Muscle layer of duodenum (tissue), 2 donors: ENCODE results near the gene KRT16.
"Not testable (repeated sequence)": the region's sequence is repeated elsewhere in the genome, so short reads cannot be mapped to it uniquely, and the experiment has no call there.

Experiments used
- H3K27ac ChIP-seq: one replicate; pipeline ENCODE4 v1.7.0; 2013; ENCODE audit warnings: mild to moderate bottlenecking, low read length
- H3K27me3 ChIP-seq: one replicate; pipeline ENCODE4 v1.7.0; 2013; ENCODE audit warnings: low read depth, mild to moderate bottlenecking, control low read depth, low read length
- H3K36me3 ChIP-seq, 2 donors: one replicate each; pipeline ENCODE4 v1.7.0; 2013; ENCODE audit warnings: low read length in 2 of 2, control low read depth in 1 of 2, mild to moderate bottlenecking in 1 of 2; ENCODE audit not compliant: insufficient read depth in 2 of 2, control insufficient read depth in 1 of 2
- H3K4me1 ChIP-seq, 2 donors: one replicate each; pipeline ENCODE4 v1.7.0; 2013; ENCODE audit warnings: low read length in 2 of 2, mild to moderate bottlenecking in 2 of 2, control low read depth in 1 of 2, moderate library complexity in 1 of 2; ENCODE audit not compliant: insufficient read depth in 2 of 2, control insufficient read depth in 1 of 2
- H3K4me3 ChIP-seq, 2 donors: one replicate each; pipeline ENCODE4 v1.7.0; 2013; ENCODE audit warnings: low read length in 2 of 2, low read depth in 1 of 2, mild to moderate bottlenecking in 1 of 2
- H3K9me3 ChIP-seq, 2 donors: one replicate each; pipeline ENCODE4 v1.7.0; 2013; ENCODE audit warnings: low read length in 2 of 2, control low read depth in 1 of 2, mild to moderate bottlenecking in 1 of 2; ENCODE audit not compliant: control insufficient read depth in 1 of 2
- donor health status: healthy.

The KRT16 gene

GRCh38 chr17:41584331-41584927 lies 28.1 kb downstream of the KRT16 start:
- not testable (repeated sequence) for H3K36me3 ChIP-seq, H3K4me3 ChIP-seq, H3K9me3 ChIP-seq, H3K27me3 ChIP-seq, H3K27ac ChIP-seq, H3K4me1 ChIP-seq

- Histone ChIP-seq H3K27me3 (no peaks in the 10 kb centered on the region), H3K36me3 (no peaks in the 10 kb centered on the region), H3K4me1 (no peaks in the 10 kb centered on the region), H3K27ac (no peak overlapping the region), H3K9me3 (no peaks in the 10 kb centered on the region), H3K4me3 (no peak overlapping the region)
Observed at GRCh38 chr17:41583137-41584127, 29.1 kb downstream of the KRT16 start.

- not testable (repeated sequence) for H3K9me3 ChIP-seq, H3K36me3 ChIP-seq, H3K27ac ChIP-seq, H3K4me3 ChIP-seq, H3K4me1 ChIP-seq, H3K27me3 ChIP-seq
Observed at GRCh38 chr17:41582061-41582968, 30.3 kb downstream of the KRT16 start.

GRCh38 chr17:41581366-41582060 lies 31.1 kb downstream of the KRT16 start:
- H3K27ac ChIP-seq, result no peak overlapping the region
- H3K36me3 ChIP-seq, result no peaks in the 10 kb centered on the region
- H3K4me3 ChIP-seq, result no peak overlapping the region
- no peaks in the 10 kb centered on the region for H3K9me3 ChIP-seq
- H3K27me3 ChIP-seq, result no peaks in the 10 kb centered on the region
- H3K4me1 ChIP-seq, result no peaks in the 10 kb centered on the region

- H3K27ac ChIP-seq, result no peak overlapping the region
- no peaks in the 10 kb centered on the region for H3K4me1 ChIP-seq
- no peaks in the 10 kb centered on the region for H3K9me3 ChIP-seq
- peaks cover 4% of the 10 kb centered on the region for H3K27me3 ChIP-seq
- H3K36me3 ChIP-seq, result no peaks in the 10 kb centered on the region
- H3K4me3 ChIP-seq, result no peak overlapping the region
Observed at GRCh38 chr17:41580687-41581365, 31.7 kb downstream of the KRT16 start.

GRCh38 chr17:41580244-41580575 lies 32.4 kb downstream of the KRT16 start:
- Histone ChIP-seq H3K4me1 (no peaks in the 10 kb centered on the region), H3K4me3 (no peak overlapping the region), H3K9me3 (no peaks in the 10 kb centered on the region), H3K36me3 (no peaks in the 10 kb centered on the region), H3K27ac (no peak overlapping the region), H3K27me3 (peaks cover 4% of the 10 kb centered on the region)

- Histone ChIP-seq H3K4me1 (no peaks in the 10 kb centered on the region), H3K9me3 (no peaks in the 10 kb centered on the region), H3K36me3 (no peaks in the 10 kb centered on the region), H3K27ac (no peak overlapping the region), H3K4me3 (no peak overlapping the region), H3K27me3 (peaks cover 4% of the 10 kb centered on the region)
Observed at GRCh38 chr17:41579484-41580243, 32.9 kb downstream of the KRT16 start.

- H3K36me3 ChIP-seq, result no peaks in the 10 kb centered on the region
- H3K4me3 ChIP-seq, result no peak overlapping the region
- peaks cover 4% of the 10 kb centered on the region for H3K27me3 ChIP-seq
- no peaks in the 10 kb centered on the region for H3K9me3 ChIP-seq
- no peaks in the 10 kb centered on the region for H3K4me1 ChIP-seq
- no peak overlapping the region for H3K27ac ChIP-seq
Observed at GRCh38 chr17:41578971-41579370, 33.6 kb downstream of the KRT16 start.

GRCh38 chr17:41578538-41578937 lies 34.0 kb downstream of the KRT16 start:
- H3K27me3 ChIP-seq, result peaks cover 4% of the 10 kb centered on the region
- no peaks in the 10 kb centered on the region for H3K9me3 ChIP-seq
- no peak overlapping the region for H3K27ac ChIP-seq
- H3K4me3 ChIP-seq, result no peak overlapping the region
- H3K36me3 ChIP-seq, result no peaks in the 10 kb centered on the region
- H3K4me1 ChIP-seq, result no peaks in the 10 kb centered on the region

GRCh38 chr17:41576740-41577139 lies 35.8 kb downstream of the KRT16 start:
- not testable (repeated sequence) for H3K4me3 ChIP-seq, H3K36me3 ChIP-seq, H3K4me1 ChIP-seq, H3K27me3 ChIP-seq, H3K27ac ChIP-seq, H3K9me3 ChIP-seq
